ENCODE results near the gene HMGA1. TPM values are rescaled to one million over a fixed set of nuclear protein-coding genes. Genes with fewer than 3 reads are reported as not detected.

The HMGA1 gene
- total and polyA plus RNA-seq, 2 of the 13 experiments (the other 11 are each of a cell fraction or from before 2014, with no cell fraction given), result 117 to 145 TPM

- TF ChIP-seq, protein P1, sequence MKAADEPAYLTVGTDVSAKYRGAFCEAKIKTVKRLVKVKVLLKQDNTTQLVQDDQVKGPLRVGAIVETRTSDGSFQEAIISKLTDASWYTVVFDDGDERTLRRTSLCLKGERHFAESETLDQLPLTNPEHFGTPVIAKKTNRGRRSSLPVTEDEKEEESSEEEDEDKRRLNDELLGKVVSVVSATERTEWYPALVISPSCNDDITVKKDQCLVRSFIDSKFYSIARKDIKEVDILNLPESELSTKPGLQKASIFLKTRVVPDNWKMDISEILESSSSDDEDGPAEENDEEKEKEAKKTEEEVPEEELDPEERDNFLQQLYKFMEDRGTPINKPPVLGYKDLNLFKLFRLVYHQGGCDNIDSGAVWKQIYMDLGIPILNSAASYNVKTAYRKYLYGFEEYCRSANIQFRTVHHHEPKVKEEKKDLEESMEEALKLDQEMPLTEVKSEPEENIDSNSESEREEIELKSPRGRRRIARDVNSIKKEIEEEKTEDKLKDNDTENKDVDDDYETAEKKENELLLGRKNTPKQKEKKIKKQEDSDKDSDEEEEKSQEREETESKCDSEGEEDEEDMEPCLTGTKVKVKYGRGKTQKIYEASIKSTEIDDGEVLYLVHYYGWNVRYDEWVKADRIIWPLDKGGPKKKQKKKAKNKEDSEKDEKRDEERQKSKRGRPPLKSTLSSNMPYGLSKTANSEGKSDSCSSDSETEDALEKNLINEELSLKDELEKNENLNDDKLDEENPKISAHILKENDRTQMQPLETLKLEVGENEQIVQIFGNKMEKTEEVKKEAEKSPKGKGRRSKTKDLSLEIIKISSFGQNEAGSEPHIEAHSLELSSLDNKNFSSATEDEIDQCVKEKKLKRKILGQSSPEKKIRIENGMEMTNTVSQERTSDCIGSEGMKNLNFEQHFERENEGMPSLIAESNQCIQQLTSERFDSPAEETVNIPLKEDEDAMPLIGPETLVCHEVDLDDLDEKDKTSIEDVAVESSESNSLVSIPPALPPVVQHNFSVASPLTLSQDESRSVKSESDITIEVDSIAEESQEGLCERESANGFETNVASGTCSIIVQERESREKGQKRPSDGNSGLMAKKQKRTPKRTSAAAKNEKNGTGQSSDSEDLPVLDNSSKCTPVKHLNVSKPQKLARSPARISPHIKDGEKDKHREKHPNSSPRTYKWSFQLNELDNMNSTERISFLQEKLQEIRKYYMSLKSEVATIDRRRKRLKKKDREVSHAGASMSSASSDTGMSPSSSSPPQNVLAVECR (CRISPR knock-in tag; IDR thresholded peaks at IDR 0.05; ENCODE audit: borderline replicate concordance), result no peak
- TF ChIP-seq, protein P2, sequence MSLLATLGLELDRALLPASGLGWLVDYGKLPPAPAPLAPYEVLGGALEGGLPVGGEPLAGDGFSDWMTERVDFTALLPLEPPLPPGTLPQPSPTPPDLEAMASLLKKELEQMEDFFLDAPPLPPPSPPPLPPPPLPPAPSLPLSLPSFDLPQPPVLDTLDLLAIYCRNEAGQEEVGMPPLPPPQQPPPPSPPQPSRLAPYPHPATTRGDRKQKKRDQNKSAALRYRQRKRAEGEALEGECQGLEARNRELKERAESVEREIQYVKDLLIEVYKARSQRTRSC (CRISPR knock-in tag; IDR thresholded peaks at IDR 0.05; ENCODE audit: low read depth), result 0 out of 2 replicates have a peak, but pooled peaks have one; percentile 73
- no peak; the same call in 1 of the 2 replicates for TF ChIP-seq ZNF609 (CRISPR knock-in tag; IDR thresholded peaks at IDR 0.05; ENCODE audit: borderline replicate concordance)
- TF ChIP-seq SMAD9 (CRISPR knock-in tag; IDR thresholded peaks at IDR 0.05), result no peak
- TF ChIP-seq ZNF205 (CRISPR knock-in tag; IDR thresholded peaks at IDR 0.05), result no peak
- TF ChIP-seq ELF3 (CRISPR knock-in tag; IDR thresholded peaks at IDR 0.05), result no peak
- no peak for TF ChIP-seq ELF4 (CRISPR knock-in tag; IDR thresholded peaks at IDR 0.05; ENCODE audit: borderline replicate concordance)
- no peak for TF ChIP-seq HNRNPH1 (optimal IDR thresholded peaks at IDR 0.05; ENCODE audit: low read depth, low read length)
- TF ChIP-seq ZBTB46 (CRISPR knock-in tag; IDR thresholded peaks at IDR 0.05; ENCODE audit: borderline replicate concordance), result no peak
- TF ChIP-seq ZMAT5 (CRISPR knock-in tag; IDR thresholded peaks at IDR 0.05; ENCODE audit: borderline replicate concordance, low read depth), result no peak
- 0 out of 4 replicates have a peak, but pooled peaks of 1 of the 2 experiments have one; percentile 8 for TF ChIP-seq KLF16 (CRISPR knock-in tag; IDR thresholded peaks at IDR 0.05)
- TF ChIP-seq ZNF335 (CRISPR knock-in tag; IDR thresholded peaks at IDR 0.05), result no peak
- TF ChIP-seq PAWR (CRISPR knock-in tag; IDR thresholded peaks at IDR 0.05; ENCODE audit: borderline replicate concordance), result 0 out of 2 replicates have a peak, but pooled peaks have one; percentile 7
- TF ChIP-seq, protein P3, sequence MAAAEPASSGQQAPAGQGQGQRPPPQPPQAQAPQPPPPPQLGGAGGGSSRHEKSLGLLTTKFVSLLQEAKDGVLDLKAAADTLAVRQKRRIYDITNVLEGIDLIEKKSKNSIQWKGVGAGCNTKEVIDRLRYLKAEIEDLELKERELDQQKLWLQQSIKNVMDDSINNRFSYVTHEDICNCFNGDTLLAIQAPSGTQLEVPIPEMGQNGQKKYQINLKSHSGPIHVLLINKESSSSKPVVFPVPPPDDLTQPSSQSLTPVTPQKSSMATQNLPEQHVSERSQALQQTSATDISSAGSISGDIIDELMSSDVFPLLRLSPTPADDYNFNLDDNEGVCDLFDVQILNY (CRISPR knock-in tag; conservative IDR thresholded peaks at IDR 0.05), result no peak
- no peak for TF ChIP-seq ZFX (CRISPR knock-in tag; IDR thresholded peaks at IDR 0.05; ENCODE audit: low read depth)
- TF ChIP-seq HMG20B (CRISPR knock-in tag; conservative IDR thresholded peaks at IDR 0.05), result no peak
Observed at GRCh38 chr6:34248198-34248726, 11.6 kb downstream of the HMGA1 start (continued).

Data from HepG2 (cell line).